NCI-H146 (cell line): ENCODE measurements around the gene SEC14L1.
"Not testable (repeated sequence)": the region's sequence is repeated elsewhere in the genome, so short reads cannot be mapped to it uniquely, and the experiment has no call there.

Experiments
- DNase-seq: peaks from one replicate; lab custom pipeline; 2025; lab: John Stamatoyannopoulos, UW

Gene SEC14L1

DNA sequence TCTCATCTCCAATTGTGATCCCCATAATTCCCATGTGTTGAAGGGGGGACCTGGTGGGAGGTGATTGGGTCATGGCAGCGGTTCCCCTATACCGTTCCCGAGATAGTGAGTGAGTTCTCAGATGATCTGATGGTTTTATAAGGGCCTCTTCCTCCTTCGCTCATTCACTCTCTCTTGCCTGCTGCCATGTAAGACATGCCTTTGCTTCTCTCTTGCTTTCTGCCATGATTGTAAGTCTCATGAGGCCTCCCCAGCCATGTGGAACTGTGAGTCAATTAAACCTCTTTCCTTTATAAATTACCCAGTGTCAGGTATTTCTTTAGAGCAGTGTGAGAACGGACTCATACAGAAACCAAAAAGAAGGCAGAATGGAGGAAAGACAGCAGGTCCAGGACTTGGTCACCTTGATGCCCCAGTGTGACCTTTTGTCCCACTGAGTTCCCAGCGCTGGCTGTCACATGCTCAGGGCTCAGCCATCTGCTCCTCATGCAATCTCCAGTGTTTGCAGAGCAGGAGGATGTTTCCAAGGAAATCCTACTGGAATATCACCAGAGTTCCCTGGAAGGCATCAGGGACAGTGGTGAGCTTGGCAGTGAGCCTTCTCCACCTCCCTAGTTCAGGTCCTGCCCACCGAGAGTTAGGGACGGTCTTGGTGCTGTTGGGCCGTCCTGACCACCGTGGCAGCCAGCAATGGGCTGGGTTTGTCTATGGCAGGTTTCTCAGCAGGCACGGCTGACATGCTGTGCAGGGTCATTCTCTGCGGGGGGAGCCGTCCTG lies 96.7 kb downstream of the SEC14L1 start:
- peak; percentile 19 for DNase-seq

DNA sequence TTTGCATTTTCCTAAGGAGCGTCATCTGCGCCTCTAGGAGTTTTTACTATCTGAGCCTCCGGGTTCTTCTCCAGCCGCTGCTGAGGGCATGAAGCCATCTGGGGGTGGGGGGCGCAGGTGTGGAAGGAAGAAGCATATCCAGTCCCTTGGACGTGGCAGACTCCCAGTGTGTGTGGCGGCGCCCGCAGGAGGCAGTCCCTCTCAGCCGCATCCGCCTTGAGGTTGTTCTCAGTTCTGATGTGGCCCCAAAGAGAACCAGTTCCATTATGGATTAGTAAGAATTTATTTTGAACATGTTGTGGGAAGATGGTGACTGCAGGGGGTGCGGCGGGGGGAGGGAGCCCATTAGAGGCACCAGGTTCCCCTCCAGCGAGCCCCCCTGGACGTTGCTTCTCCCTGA lies 100.2 kb downstream of the SEC14L1 start:
- no peak for DNase-seq

- peak; percentile 64 for DNase-seq
Observed at GRCh38 chr17:77242118-77242851, 101.5 kb downstream of the SEC14L1 start.

DNA sequence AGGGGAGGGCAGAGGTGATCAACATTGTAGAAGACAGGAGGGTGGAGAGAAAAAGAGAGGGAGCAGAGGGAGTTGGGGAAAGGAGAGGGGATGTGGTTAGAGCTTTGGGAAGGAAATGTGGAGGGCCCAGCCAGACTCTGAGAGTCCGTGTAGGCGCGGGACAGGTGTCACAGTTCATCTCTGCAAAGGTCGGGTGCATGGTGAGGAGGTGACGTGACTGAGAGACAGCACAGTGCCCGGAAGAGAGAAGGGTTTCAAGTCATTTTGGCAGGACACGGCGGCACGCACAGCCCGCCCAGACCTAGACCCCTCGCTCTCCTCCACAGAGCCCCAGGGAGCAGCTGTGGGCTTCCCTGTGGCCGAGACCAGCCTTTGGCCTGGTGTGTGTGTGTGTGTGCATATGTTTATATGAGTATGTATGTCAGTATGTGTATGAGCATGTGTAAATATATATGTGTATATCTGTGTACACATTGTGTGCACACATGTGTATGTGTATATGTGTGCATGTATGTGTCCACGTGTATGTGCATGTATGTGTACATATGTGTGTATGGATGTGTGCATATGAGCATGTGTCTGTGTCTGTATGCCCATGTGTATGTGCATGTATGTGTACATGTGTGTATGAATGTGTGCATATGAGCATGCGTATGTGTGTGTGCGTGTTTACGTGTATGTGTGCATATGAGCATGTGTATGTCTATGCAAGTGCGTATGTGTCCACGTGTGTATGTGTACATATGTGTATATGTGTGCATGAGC lies 104.6 kb downstream of the SEC14L1 start:
- no peak for DNase-seq

DNA sequence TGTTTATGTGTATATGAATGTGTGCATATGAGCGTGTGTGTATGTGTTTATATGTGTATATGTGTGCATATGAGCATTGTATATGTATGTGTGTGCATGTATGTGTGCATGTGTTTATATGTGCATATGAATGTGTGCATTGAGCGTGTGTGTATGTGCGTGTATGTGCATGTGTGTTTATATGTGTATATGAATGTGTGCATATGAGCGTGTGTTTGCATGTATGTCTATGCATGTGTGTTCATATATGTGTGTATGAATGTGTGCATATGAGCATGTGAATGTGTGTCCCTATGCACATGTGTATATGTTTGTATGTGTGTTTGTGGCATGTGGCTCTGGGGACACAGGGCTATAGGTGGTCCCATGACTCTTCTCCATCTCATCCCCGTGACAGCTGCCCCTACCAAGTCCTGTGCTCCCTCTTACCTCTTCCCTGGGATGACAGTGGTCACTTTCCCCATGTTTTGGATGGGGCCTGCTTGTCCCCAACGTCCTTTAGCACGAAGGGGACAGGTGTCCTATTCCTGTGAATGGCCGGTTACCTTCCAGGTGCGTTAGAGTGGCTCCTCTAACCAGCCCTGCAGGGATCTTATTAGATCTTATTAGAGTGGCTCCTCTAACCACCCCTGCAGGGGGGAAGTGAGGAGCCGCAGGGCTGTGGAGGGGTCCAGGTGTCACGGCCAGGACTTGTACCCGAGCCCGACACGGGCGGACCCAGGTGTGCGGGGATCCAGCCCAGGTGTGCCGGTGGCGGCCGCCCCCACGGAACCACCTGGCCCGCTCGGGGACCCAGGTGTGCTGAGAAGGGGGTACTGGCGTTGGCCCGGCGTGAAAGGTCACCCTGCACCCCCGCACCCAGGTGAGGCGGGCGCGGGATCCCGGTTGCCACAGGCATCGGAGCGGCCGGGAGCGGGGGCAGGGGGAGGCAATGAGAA lies 105.6 kb downstream of the SEC14L1 start:
- DNase-seq = peak; percentile 71

DNA sequence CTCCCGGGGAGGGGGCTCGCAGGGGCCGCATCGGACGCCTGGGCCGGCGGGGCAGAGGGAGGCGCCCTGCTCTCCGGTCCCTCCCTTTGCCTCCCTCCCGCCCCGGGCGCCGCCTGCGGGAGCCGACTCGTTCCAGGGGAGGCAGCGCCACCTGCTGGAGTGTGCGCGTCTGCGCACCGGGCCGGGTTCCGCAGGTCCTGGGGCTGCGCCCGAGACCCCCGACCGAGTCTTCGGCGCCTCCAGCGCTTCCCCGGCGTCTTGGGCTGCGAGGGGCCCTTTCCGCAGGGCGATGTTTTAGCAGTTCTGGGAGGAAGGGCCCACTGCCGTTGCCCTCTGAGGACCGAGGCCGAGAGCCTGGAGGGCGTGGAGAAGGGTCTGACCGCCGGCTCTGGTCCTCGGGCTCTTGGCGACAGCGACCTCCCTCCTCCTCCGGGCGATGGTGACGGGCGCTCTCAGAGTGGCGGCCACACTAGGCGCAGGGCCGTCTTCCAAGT lies 106.3 kb downstream of the SEC14L1 start:
- DNase-seq = peak; percentile 86

- no peak for DNase-seq
Observed at GRCh38 chr17:77247609-77248008, 106.8 kb downstream of the SEC14L1 start.

GRCh38 chr17:77248216-77249114 lies 107.7 kb downstream of the SEC14L1 start:
- DNase-seq = no peak

DNA sequence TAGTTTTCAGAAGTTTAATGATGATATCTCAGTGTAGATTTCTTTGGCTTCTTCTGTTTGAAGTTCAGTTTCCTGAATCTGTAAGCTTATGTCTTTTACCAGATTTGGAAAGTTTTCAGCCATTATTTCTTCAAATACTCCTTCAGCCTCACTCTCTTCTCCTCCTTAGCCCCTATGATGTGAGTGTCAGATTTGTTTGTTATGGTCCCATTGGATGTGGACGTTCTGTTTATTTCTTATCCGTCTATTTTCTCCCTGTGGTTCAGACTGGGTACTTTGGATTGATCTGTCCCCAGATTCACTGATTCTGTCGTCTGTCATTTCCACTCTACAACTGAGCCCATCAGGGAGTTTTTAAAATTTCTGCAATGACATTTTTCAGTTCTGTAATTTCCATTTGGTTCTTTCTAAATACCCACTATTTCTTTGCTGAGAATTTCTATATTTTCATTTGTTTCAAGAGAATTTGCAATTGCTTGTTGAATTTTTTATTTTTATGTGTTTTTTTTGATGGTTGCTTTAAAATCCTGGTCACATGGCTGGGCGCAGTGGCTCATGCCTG lies 110.9 kb downstream of the SEC14L1 start:
- DNase-seq = no peak

DNA sequence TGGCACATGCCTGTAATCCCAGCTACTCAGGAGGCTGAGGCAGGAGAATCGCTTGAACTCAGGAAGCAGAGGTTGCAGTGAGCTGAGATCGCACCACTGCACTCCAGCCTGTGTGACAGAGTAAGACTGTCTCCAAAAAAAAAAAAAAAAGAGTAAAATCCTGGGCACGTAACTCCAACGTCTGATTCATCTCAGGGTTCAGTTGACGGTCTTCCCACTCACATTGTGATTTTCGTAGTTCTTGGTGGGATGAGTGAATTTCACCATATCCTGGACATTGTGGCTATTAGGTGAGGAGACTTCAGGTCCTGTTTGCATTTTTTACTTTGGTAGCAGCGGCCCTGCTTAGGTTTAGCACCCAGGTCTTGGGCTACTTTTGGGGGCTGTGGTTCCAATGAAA lies 111.5 kb downstream of the SEC14L1 start:
- not testable (repeated sequence) for DNase-seq

DNA sequence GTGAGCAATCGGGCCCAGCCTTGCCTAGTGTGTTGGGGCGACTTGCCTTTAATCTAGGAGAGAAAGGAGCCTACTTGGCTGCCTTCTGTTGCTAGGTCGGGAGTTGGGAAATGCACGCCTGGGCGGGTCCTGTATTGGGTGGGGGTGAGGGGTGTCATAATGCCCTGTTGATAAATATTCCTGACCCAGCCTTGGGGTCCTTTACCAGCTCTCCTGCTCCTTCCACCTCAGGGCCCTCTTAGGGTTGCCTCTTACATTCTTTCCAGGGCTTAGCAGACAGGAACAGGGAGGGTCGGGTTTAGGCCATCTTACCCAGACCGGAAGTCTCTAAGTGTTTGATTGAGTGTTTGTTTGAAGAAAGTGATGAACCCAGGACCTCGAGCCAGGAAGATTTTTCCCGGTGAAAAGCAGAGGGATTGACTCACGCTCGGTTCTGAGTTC lies 112.9 kb downstream of the SEC14L1 start:
- DNase-seq = no peak

DNA sequence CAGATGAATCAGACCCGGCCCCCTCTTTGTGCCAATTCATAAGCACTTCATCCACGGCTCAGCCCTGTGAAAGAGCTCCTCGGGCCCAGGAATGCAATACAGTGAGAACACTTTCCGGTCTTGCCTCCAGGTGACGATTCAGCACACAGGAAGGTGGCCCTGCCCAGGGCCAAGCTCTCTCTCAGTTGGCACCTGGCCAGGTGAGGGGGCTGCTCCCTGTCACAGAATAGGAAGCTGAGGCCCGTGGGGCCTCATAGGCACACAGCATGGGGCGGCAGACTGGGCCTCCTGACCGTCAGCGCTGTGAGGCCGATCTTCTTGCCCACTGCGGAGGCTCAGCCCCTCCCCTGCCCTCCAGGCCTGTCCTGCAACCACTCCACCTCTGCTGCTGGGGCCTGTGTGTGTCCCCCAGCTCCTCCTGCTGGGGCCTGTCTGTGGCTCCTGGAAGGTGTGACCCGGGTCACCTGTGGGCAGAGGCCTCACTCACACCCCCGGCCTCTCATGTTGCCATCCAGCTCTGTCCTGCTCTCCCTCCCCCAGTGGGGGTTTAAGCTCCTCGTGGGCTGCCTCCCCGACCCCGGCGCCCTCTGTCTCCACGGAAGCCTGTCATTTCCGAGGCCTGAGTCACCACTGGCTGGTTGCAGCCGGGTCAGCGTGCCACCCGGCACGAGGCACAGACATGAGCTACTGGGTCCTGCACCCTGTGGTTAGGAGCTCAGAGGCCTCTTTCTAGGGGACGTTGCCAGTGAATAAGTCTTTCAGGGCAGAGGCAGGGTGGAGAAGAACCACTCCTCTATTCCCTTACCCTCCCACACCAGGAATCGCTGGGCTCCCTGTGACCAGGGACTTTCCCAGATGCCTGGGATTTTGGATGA lies 114.4 kb downstream of the SEC14L1 start:
- DNase-seq = peak; percentile 55

GRCh38 chr17:77255970-77256369 lies 115.2 kb downstream of the SEC14L1 start:
- not testable (repeated sequence) for DNase-seq

DNA sequence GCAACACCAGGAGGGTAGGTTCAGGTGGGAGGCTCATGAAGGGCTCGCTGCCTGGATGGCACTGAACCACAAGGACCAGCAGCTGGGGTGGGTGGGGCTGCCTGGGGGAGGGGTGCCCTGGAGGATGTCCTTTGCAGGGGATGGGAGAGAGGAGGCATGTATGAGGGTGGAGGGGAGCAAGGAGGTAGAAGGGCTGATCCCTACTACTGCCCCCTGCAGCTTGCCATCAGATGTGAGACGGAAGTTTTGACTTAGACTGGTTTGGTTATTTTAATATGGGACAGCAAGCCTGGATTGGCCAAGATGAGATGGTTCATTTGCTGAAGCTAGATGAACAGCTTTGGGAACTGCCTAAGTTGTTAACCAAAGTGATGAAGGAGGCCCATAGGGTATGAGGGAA lies 115.9 kb downstream of the SEC14L1 start:
- DNase-seq = no peak

DNA sequence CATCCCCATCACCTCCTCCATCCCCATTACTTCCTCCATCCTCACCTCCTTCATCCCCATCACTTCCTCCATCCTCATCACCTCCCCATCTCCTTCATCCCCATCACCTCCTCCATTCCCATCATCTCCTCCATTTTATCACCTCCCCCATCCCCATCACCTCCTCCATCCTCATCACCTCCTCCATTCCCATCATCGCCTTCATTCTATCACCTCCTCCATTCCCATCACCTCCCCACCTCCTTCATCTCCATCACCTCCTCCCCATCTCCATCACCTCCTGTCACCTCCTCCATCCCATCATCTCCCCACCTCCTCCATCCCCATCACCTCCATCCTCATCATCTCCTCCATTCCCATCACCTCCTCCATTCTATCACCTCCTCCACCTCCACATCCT lies 116.4 kb downstream of the SEC14L1 start:
- DNase-seq = no peak

DNA sequence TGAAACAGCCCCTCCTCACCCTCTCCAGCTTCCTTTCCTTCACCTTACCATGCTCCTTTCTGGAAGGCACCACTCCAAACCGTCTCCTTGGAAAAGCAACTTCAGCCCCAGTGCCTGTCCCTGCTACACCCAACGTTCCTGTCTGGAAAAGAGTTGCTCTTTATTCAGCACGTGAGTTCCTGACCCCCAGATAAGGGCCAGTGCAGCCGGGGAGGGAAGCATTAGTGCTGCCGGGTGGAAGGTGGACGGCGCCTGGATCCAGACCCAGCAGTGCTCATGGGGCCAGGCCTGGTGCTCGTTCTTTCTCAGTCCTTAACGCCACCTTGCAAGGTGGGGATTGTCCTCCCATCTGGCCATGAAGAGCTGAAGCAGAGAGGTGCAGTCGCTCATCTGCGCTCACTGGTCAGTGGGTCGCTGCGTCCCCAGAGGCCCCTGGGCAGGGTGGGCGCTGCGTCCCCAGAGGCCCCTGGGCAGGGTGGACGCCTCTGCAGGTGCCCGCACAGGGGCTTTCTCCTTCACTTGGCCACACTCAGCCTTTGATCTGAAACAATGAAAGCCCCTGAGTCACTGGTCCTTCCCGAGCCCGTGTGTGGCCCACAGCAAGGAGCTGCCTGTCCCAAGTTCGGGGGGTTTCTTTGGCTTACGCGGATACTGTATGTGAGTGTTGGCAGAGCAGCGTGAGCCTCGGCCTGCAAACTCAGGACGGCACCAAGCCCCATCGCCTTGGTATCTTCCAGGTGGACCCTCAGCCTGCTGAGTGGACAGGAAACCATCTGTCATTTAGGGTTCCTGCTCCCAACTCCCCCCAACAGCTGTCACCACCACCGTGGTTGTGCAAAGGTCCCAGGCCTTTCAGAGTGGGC lies 117.1 kb downstream of the SEC14L1 start:
- DNase-seq = no peak

DNA sequence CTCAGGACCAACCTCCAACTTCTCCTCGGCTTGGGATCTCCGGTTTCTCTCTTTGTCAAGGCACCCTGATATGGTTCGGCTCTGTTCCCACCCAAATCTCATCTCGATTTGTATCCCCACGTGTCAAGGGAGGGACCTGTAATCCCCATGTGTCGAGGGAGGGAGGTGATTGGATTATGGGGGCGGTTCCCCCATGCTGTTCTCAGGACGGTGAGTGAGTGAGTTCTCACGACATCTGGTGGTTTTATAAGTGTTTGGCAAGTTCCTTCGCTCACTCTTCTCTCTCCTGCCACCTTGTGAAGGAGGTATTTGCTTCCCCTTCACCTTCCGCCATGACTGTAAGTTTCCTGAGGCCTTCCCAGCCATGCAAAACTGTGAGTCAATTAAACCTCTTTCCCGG lies 117.9 kb downstream of the SEC14L1 start:
- no peak for DNase-seq
